Thyroid gland (tissue), 4 donors: ENCODE measurements around the gene CSPG4. TPM values are rescaled to one million over a fixed set of nuclear protein-coding genes. Genes with fewer than 3 reads are reported as not detected.

Experiments used
- DNase-seq, 2 donors: peaks; one replicate each; pipeline ENCODE4 v3.0.0-alpha.2; 2019
- H3K27ac ChIP-seq, 3 donors: fragments of 200-600 bp; sonication (generic); 1 replicate in 2 of 3; 2 replicates in 1 of 3; pipeline ENCODE4 v1.5.1; 2016 to 2019; ENCODE audit warnings: mild to moderate bottlenecking in 1 of 3, moderate library complexity in 1 of 3
- H3K27me3 ChIP-seq: fragments of 200-600 bp; sonication (generic); one replicate; pipeline ENCODE4 v1.5.1; 2019
- H3K36me3 ChIP-seq, 2 donors: fragments of 200-600 bp; sonication (generic); one replicate each; pipeline ENCODE4 v1.5.1; 2016 to 2019
- H3K4me1 ChIP-seq, 2 donors: fragments of 200-600 bp; sonication (generic); one replicate each; pipeline ENCODE4 v1.5.1; 2017 to 2019
- H3K4me3 ChIP-seq, 3 donors: fragments of 200-600 bp; sonication (generic); replicated peaks in 1 of 3; 1 replicate in 2 of 3; 2 replicates in 1 of 3; pipeline ENCODE4 v1.5.1; 2016; ENCODE audit warnings: mild to moderate bottlenecking in 1 of 3
- H3K9me3 ChIP-seq: fragments of 200-600 bp; sonication (generic); one replicate; pipeline ENCODE4 v1.5.1; 2017
- CTCF ChIP-seq, 6 experiments: fragments of 200-600 bp in 3 of 6; fragments of 450-650 bp in 3 of 6; sonication (generic) in 3 of 6; IDR thresholded peaks; one replicate each; pipeline ENCODE4 v1.5.1; 2016 to 2019; ENCODE audit warnings: antibody characterized with exemption in 6 of 6, mild to moderate bottlenecking in 2 of 6, inconsistent platforms in 1 of 6, moderate library complexity in 1 of 6
- POLR2A ChIP-seq, 2 donors: fragments of 450-650 bp; IDR thresholded peaks; one replicate each; pipeline ENCODE4 v1.6.1; 2017; ENCODE audit warnings: antibody characterized with exemption in 2 of 2, mild to moderate bottlenecking in 2 of 2, moderate library complexity in 1 of 2
- WGBS, 2 donors: methylation state at CpG; one replicate each; pipeline ENCODE4 v1.1.5; 2017; 5-methylcytosine and 5-hydroxymethylcytosine counted together
- intact Hi-C: fragments of 100-400 bp; cut with DNase I; formaldehyde crosslinking; loops from one replicate; pipeline ENCODE4 v1.15.1; 2023
- total RNA-seq, 4 donors: library from RNA; depleted of rRNA; stranded (reverse); fragments of >200 nt; gene quantifications; one replicate each; pipeline ENCODE4 v1.2.3, GENCODE V29; 2016

Gene CSPG4
- total RNA-seq, 4 donors from 2014 or later: 2.4 to 10.5 (median 3.2) TPM

DNA sequence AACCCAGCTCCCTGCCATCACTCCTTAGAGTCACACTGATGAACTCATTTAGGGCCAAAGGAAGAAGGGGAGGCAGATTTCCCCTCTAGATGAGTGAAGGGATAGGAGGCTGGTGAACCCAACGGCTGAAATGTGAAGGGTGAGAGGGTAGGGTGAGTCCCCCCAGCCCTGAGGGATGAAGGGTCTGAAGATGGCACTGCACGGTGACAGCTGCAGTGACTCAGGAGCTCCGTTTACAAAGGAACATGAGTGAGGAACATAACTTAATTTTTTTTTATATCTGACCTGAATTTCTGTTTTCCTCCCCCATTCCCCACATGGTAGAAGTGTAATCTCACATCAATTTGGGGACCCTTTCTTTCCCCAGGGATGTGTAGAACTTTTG is 50.9 kb downstream of the CSPG4 start:
- no peaks in the 10 kb centered on the region for H3K27me3 ChIP-seq
- no peaks in the 10 kb centered on the region for H3K9me3 ChIP-seq
- DNase-seq: no peak
- no peak overlapping the region for H3K4me3 ChIP-seq
- TF ChIP-seq POLR2A (IDR thresholded peaks at IDR 0.05): no peak
- no peak for TF ChIP-seq CTCF (IDR thresholded peaks at IDR 0.05)
- WGBS, 2 donors: 76 to 82% methylated on average over 3 of the region's 3 CpGs
- peaks cover 28 to 42% of the 10 kb centered on the region in 2 donors for H3K4me1 ChIP-seq
- intact Hi-C loops: no loop called here
- peaks cover 0 to 6% of the 10 kb centered on the region in 2 donors for H3K36me3 ChIP-seq
- peak overlapping the region; percentile 90 to 94 (median 90) for H3K27ac ChIP-seq

- intact Hi-C loops: no loop called here
- Histone ChIP-seq H3K9me3 (no peaks in the 10 kb centered on the region), H3K27ac (peak overlapping the region; percentile 90 to 94 (median 90)), H3K36me3 (peaks cover 0 to 7% of the 10 kb centered on the region in 2 donors), H3K4me1 (peaks cover 25 to 40% of the 10 kb centered on the region in 2 donors), H3K4me3 (no peak overlapping the region), H3K27me3 (no peaks in the 10 kb centered on the region)
- 34 to 45% methylated on average over 6 to 7 of the region's 14 CpGs for WGBS, 2 donors
- peak; percentile 94 to 96 for DNase-seq
- peak in 1 of 2 donors; percentile 70 for TF ChIP-seq POLR2A (IDR thresholded peaks at IDR 0.05)
- TF ChIP-seq CTCF (IDR thresholded peaks at IDR 0.05): no peak
Observed at GRCh38 chr15:75661100-75661755, 51.4 kb downstream of the CSPG4 start.

- DNase-seq: no peak
- peaks cover 0 to 7% of the 10 kb centered on the region in 2 donors for H3K36me3 ChIP-seq
- H3K27me3 ChIP-seq: no peaks in the 10 kb centered on the region
- TF ChIP-seq POLR2A (IDR thresholded peaks at IDR 0.05) (no peak), CTCF (IDR thresholded peaks at IDR 0.05) (no peak)
- no peaks in the 10 kb centered on the region for H3K9me3 ChIP-seq
- no peak overlapping the region for H3K4me3 ChIP-seq
- intact Hi-C loops: loop anchor here (10.0 kb wide), 1 partner anchor 295 kb away; the partner anchor contains the start of gene MAN2C1
- WGBS, 2 donors: 78 to 83% methylated on average over 16 of the region's 17 CpGs
- H3K4me1 ChIP-seq: peaks cover 30 to 51% of the 10 kb centered on the region in 2 donors
- peak overlapping the region; percentile 90 to 94 (median 90) for H3K27ac ChIP-seq
Observed at GRCh38 chr15:75659928-75660645, 52.6 kb downstream of the CSPG4 start.

DNA sequence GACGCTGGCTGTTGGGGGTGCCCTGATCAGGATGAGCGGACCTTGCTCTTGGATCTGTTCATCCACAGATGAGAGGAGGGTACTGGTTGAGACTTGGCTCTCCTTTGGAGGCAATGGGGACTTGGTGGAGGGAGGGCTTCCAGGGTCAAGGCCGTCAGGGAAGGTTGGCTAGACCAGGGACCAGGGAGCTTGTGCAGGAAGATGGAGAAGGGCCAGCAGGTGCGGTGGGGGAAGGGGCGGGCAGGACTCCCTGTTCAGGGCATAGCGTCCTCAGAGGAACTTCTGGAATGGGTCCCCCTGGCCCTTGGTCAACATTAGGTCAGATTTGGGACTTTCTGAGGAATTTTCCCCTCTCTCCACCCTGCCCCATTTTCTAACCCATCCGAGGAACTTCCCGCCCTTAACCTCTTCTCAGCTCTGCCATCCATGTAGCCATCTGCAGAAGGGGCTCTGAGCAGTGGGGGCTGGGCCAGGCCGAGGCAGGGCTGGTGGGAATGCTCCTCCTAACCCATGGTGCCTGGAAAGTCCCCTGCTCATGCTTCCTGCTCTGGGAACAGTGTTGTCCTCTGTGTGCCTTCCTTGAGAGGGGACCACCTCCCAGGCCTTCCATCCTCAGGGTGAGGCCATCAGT is 53.4 kb downstream of the CSPG4 start:
- Histone ChIP-seq H3K27me3 (no peaks in the 10 kb centered on the region), H3K4me1 (peaks cover 31 to 60% of the 10 kb centered on the region in 2 donors), H3K27ac (peak overlapping the region; percentile 33 to 90 (median 90)), H3K36me3 (peaks cover 0 to 7% of the 10 kb centered on the region in 2 donors), H3K4me3 (no peak overlapping the region), H3K9me3 (no peaks in the 10 kb centered on the region)
- WGBS, 2 donors: 67 to 78% methylated on average over 9 of the region's 9 CpGs
- DNase-seq: no peak
- intact Hi-C loops: loop anchor here (10.0 kb wide), 1 partner anchor 294 kb away; the partner anchor contains the start of gene MAN2C1
- no peak for TF ChIP-seq POLR2A (IDR thresholded peaks at IDR 0.05)
- TF ChIP-seq CTCF (IDR thresholded peaks at IDR 0.05): no peak
